Fibroblast of lung (primary cell): ENCODE measurements around the gene RGS8. TPM values are rescaled to one million over a fixed set of nuclear protein-coding genes. Genes with fewer than 3 reads are reported as not detected.
A peak's percentile ranks its signal among the peaks of the same experiment; 100 is the strongest.

ENCODE experiments used
- DNase-seq, 2 donors: peaks; one replicate each; pipeline versions ENCODE4 v3.0.0 to v3.0.0-alpha.2; 2010; ENCODE audit warnings: low read depth in 2 of 2
- H2AFZ ChIP-seq: 2 replicates; pipeline ENCODE4 v1.5.1; 2012; ENCODE audit warnings: low read length, control low read depth, inconsistent platforms
- H3K27ac ChIP-seq: 2 replicates; pipeline ENCODE4 v1.5.1; 2011; ENCODE audit warnings: low read length, control low read depth; ENCODE audit not compliant: insufficient read depth
- H3K27me3 ChIP-seq: 2 replicates; pipeline ENCODE4 v1.5.1; 2011; ENCODE audit warnings: mild to moderate bottlenecking, low read length; ENCODE audit not compliant: control insufficient read depth, insufficient read depth
- H3K36me3 ChIP-seq: 2 replicates; pipeline ENCODE4 v1.5.1; 2011; ENCODE audit warnings: low read length; ENCODE audit not compliant: control insufficient read depth, insufficient read depth
- H3K4me1 ChIP-seq: 2 replicates; pipeline ENCODE4 v1.5.1; 2011; ENCODE audit warnings: low read length; ENCODE audit not compliant: control insufficient read depth, insufficient read depth; ENCODE audit errors: extremely low read depth
- H3K4me2 ChIP-seq: 2 replicates; pipeline ENCODE4 v1.5.1; 2011; ENCODE audit warnings: low read length, control low read depth; ENCODE audit not compliant: insufficient read depth; ENCODE audit errors: extremely low read depth
- H3K4me3 ChIP-seq, 4 experiments: fragments of 200-600 bp in 1 of 4; sonication (generic) in 1 of 4; replicated peaks in 1 of 4; 2 replicates each; pipeline ENCODE4 v1.5.1; 2011 to 2016; ENCODE audit warnings: low read length in 4 of 4, low read depth in 3 of 4, mild to moderate bottlenecking in 3 of 4, control low read depth in 2 of 4, inconsistent platforms in 1 of 4, mixed read lengths in 1 of 4; ENCODE audit not compliant: insufficient read depth in 1 of 4; ENCODE audit errors: control extremely low read depth in 1 of 4
- H3K79me2 ChIP-seq: 2 replicates; pipeline ENCODE4 v1.5.1; 2012; ENCODE audit warnings: mild to moderate bottlenecking, low read length, inconsistent platforms; ENCODE audit not compliant: control insufficient read depth, insufficient read depth
- H3K9ac ChIP-seq: 2 replicates; pipeline ENCODE4 v1.5.1; 2011; ENCODE audit warnings: mild to moderate bottlenecking, low read length, control low read depth; ENCODE audit not compliant: insufficient read depth
- H3K9me3 ChIP-seq: 2 replicates; pipeline ENCODE4 v1.5.1; 2012; ENCODE audit warnings: low read depth, low read length; ENCODE audit not compliant: control insufficient read depth, insufficient read depth
- H4K20me1 ChIP-seq: 2 replicates; pipeline ENCODE4 v1.5.1; 2011; ENCODE audit warnings: low read length; ENCODE audit not compliant: control insufficient read depth, insufficient read depth; ENCODE audit errors: extremely low read depth
- CTCF ChIP-seq, 2 donors: IDR thresholded peaks in 1 of 2; conservative IDR thresholded peaks in 1 of 2; 1 replicate in 1 of 2; 2 replicates in 1 of 2; pipeline ENCODE4 v1.5.1; 2011 to 2012; ENCODE audit warnings: low read length in 2 of 2, control low read depth in 1 of 2, inconsistent platforms in 1 of 2, low read depth in 1 of 2, mild to moderate bottlenecking in 1 of 2
- EZH2 ChIP-seq: IDR thresholded peaks from 2 replicates; pipeline ENCODE4 v1.5.1; 2012; ENCODE audit warnings: low read length, control low read depth, mild to moderate bottlenecking; ENCODE audit errors: missing control alignments
- polyA plus RNA-seq, 2 donors: library from polyadenylated mRNA; depleted of rRNA in 1 of 2; stranded (reverse) in 1 of 2; unstranded in 1 of 2; fragments of >200 nt; gene quantifications; 2 replicates each; pipeline ENCODE4 v1.2.1, GENCODE V29; 2011 to 2012; ENCODE audit warnings: missing spikeins in 1 of 2
- total RNA-seq: library from RNA; depleted of rRNA; stranded (reverse); fragments of >200 nt; gene quantifications from 2 replicates; pipeline ENCODE4 v1.2.1, GENCODE V29; 2014

The RGS8 gene
- total and polyA plus RNA-seq, 2 donors (not counting 1 experiment from before 2014, with no cell fraction given), result not detected

DNA sequence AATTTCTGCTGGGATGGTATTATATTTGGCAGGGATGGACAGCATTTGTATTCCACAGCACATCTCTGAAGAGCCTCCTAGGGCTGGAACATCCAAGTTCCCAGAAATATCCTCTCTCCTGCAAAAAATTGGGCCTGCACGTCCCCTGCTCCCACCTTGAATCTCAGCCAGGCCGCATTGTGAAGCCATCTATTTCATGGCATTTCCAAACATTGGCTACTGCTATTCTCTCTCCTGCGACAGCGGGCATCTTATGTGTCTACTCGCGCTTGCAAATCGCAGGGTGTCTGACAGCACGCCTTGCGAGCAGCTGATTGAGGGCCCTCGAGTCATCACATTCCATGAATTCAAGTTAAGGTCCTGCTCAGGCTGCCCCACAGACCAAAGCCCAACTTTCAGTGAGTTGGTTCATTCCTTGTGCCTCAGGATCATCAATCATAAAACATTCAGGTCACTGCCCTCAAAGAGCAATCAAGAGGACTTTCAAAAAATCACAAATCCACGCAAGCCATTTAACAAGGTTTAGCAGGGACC is 15.8 kb downstream of the RGS8 start:
- no peak overlapping the region for H3K27ac ChIP-seq
- no peaks in the 10 kb centered on the region for H3K9me3 ChIP-seq
- peaks cover 9% of the 10 kb centered on the region for H3K27me3 ChIP-seq
- no peak overlapping the region for H3K9ac ChIP-seq
- H3K4me1 ChIP-seq, result no peaks in the 10 kb centered on the region
- no peaks in the 10 kb centered on the region for H4K20me1 ChIP-seq
- no peaks in the 10 kb centered on the region for H3K36me3 ChIP-seq
- DNase-seq, result no peak
- H3K4me3 ChIP-seq, result no peak overlapping the region
- no peak overlapping the region for H2AFZ ChIP-seq
- no peak for TF ChIP-seq CTCF (conservative IDR thresholded peaks at IDR 0.05 in 1 of 2, IDR thresholded peaks at IDR 0.05 in 1 of 2; ENCODE audit: low read depth in 1 of 2, low read length in 2 of 2)
- TF ChIP-seq EZH2, result no peak
- H3K79me2 ChIP-seq, result no peaks in the 10 kb centered on the region
- H3K4me2 ChIP-seq, result no peak overlapping the region

DNA sequence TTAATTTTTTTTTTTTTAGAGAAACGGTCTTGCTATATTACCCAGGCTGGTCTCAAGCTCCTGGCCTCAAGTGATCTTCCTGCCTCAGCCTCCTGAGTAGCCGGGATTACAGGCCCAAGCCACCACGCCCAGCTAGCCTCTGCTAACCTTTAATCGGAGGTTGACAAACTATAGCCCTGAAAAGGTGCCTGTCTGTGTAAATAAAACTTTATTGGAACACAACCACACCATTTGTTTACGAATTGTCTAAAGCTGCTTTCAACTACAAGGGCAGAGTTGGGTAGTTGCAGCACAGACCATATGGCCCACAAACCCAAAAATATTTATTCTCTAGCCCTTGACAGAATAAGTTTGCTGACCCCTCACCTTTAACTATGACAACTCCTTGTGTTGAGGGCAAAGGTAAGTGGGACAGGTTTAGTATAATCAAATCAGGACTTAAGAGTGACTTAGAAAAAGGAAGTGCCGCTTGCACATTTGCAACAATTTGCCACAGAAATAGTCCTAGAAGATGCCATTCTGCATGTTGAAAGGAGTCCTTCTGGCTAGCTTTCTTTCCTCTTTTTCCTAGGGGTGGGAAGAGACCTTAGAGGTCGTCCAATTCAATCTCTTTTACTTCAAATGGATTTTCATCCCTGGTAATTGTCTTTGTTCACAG is 16.4 kb downstream of the RGS8 start:
- Histone ChIP-seq H3K4me2 (no peak overlapping the region), H3K27ac (no peak overlapping the region), H3K9me3 (no peaks in the 10 kb centered on the region), H3K4me3 (no peak overlapping the region), H3K36me3 (no peaks in the 10 kb centered on the region), H3K9ac (no peak overlapping the region), H3K79me2 (no peaks in the 10 kb centered on the region), H4K20me1 (no peaks in the 10 kb centered on the region), H3K4me1 (no peaks in the 10 kb centered on the region), H3K27me3 (peaks cover 9% of the 10 kb centered on the region), H2AFZ (no peak overlapping the region)
- DNase-seq, result no peak
- TF ChIP-seq EZH2 (no peak), CTCF (conservative IDR thresholded peaks at IDR 0.05 in 1 of 2, IDR thresholded peaks at IDR 0.05 in 1 of 2; ENCODE audit: low read depth in 1 of 2, low read length in 2 of 2) (no peak)

GRCh38 chr1:182666706-182667105 is 17.7 kb downstream of the RGS8 start:
- Histone ChIP-seq H3K27ac (no peak overlapping the region), H3K27me3 (peaks cover 6% of the 10 kb centered on the region), H3K9me3 (no peaks in the 10 kb centered on the region), H3K9ac (no peak overlapping the region), H3K4me2 (no peak overlapping the region), H3K36me3 (no peaks in the 10 kb centered on the region), H2AFZ (no peak overlapping the region), H3K4me3 (no peak overlapping the region), H3K4me1 (no peaks in the 10 kb centered on the region), H3K79me2 (no peaks in the 10 kb centered on the region), H4K20me1 (no peaks in the 10 kb centered on the region)
- no peak for TF ChIP-seq EZH2
- TF ChIP-seq CTCF (conservative IDR thresholded peaks at IDR 0.05 in 1 of 2, IDR thresholded peaks at IDR 0.05 in 1 of 2; ENCODE audit: low read depth in 1 of 2, low read length in 2 of 2), result no peak
- peak in 1 of 2 donors; percentile 40 for DNase-seq
